CD4-positive, alpha-beta T cell treated with Interleukin-17A for 1 hour (primary cell): Measurements from ENCODE around the gene COPG1.
"Not testable (repeated sequence)": the region's sequence is repeated elsewhere in the genome, so short reads cannot be mapped to it uniquely, and the experiment has no call there.

Experiments used
- DNase-seq: peaks from one replicate; pipeline ENCODE4 v3.0.0-alpha.2; 2020

The COPG1 gene

GRCh38 chr3:129245641-129246306, 3.6 kb upstream of the COPG1 start:
- peak; percentile 88 for DNase-seq

GRCh38 chr3:129246636-129247035, 2.8 kb upstream of the COPG1 start:
- DNase-seq = no peak

GRCh38 chr3:129248286-129248979, 973 bp upstream of the COPG1 start:
- no peak for DNase-seq

- DNase-seq = no peak
These were observed 3.3 kb downstream of the COPG1 start for GRCh38 chr3:129252748-129253147.

DNA sequence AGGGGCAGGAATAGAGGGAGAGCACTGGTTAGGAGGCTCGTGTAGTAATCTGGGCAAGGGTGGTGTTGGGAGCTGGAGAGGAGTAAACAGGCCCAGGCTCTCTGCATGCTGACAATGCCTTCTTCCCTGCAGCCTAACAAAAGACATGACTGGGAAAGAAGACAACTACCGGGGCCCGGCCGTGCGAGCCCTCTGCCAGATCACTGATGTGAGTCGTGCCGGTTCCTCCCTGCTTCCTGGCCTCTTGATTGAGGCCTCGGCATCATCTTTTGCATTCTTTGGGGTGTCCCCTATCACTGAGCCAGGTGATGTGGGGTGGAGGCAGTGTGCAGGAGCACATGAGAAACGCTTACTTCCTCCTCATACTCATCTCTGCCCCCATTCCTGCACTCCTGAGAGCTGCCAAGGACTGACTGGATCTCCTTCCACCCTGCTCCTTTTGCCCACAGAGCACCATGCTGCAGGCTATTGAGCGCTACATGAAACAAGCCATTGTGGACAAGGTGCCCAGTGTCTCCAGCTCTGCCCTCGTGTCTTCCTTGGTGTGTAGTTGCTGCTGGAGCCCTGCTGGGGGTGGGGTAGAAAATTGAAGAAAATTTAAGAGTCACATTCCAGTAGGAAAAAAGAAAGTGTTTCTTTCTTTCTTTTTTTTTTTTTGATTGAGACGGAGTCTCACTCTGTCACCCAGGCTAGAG, 5.3 kb downstream of the COPG1 start:
- no peak for DNase-seq

DNA sequence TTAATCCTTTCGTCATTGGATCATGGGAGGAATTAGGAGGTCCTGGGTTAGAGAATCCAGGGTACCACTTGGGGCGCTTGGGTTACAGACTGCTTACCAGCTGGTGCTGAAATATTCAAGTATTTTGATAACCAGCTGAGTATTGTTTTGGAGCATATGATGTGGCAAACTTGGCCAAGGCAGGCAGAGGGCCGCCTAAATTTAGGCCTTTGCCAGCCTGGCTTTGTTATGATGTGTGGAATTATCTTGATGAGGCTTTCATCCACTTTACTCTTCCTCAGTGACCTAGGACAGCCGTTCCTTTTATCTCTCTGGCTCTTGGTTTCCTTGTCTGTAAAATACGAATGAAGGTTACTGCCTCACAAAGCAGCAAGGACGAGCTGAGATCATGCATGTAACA, 6.9 kb downstream of the COPG1 start:
- DNase-seq = no peak

DNA sequence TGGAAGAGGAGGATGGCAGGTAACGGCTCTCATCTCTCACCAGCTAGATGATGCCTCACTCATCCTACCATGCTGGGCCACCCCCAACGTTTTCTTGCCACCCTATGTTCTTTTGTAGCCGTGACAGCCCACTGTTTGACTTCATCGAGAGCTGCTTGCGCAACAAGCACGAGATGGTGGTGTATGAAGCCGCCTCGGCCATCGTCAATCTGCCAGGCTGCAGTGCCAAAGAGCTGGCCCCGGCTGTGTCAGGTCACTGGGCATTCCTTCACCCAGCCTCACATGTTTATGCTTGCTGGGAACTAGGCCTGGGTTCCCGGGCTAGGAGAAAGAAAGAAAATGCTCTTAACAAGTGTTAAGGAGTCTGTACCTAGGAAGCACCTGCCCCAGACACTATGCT, 8.2 kb downstream of the COPG1 start:
- no peak for DNase-seq

- no peak for DNase-seq
These were observed 10.4 kb downstream of the COPG1 start for GRCh38 chr3:129259612-129260477.

GRCh38 chr3:129260606-129261005, 11.2 kb downstream of the COPG1 start:
- no peak for DNase-seq

DNA sequence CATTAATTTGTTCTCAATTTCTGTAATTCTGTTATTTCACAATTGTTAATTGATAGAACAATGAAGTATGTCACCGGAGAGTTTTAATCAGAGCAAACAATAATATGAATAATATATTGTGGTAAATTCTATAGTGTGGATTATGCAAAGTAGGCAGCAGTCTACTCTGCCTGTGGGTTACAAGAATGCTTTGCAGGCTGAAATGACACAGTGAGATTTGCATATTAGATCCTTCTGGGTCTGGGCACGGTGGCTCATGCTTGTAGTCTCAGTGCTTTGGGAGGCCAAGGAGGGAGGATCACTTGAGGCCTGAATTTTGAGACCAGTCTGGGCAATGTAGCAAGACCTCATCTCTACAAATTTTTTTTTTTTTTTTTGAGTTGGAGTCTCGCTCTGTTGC, 12.5 kb downstream of the COPG1 start:
- no peak for DNase-seq

- no peak for DNase-seq
These were observed 13.9 kb downstream of the COPG1 start for GRCh38 chr3:129263161-129263910.

DNA sequence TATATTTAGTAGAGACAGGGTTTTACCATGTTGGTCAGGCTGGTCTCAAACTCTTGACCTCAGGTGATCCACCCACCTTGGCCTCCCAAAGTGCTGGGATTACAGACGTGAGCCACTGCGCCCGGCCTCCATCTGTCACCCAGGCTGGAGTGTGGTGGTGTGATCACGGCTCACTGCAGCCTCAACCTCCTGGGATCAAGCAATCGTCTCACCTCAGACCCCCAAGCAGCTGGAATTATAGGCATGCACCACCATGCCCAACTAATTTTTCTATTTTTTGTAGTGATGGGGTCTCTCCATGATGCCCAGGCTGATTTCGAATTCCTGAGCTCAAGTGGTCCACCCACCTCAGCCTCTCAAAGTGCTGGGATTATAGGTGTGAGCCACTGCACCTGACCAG, 15.6 kb downstream of the COPG1 start:
- DNase-seq = not testable (repeated sequence)

DNA sequence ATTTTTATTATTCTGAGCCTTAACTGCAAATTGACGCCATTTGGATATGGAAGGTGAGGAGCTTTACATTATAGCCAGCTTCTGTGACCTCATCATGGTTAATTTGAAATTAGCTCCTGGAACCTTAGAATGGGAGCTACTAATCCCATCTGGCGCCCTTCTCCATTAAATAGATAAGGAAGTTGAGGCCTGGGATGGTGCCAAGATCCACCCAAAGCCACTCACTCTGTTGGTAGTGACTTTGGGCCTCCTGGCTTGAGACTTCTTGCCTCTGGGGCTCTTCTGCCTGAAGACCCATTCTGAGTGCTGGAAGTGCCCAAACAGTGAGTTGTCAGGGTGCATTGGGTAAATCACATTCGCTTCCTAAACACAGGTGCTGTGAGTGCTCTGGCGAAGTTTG, 17.2 kb downstream of the COPG1 start:
- DNase-seq = no peak

DNA sequence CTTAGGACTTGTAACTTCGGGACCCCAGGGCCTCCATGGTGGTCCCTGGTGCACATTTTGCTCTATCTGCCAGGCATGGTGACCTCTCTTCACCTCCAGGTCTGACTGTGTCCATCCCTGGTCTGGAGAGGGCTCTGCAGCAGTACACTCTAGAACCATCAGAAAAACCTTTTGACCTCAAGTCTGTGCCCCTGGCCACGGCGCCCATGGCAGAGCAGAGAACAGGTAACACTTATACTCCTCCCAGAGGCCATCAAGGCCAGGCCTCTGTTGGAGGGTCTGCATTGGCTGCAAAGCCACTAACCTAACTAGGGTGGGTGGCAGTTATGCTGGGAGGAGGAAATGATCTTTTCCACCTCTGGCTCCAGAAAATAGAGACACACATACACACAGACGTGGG, 19.0 kb downstream of the COPG1 start:
- DNase-seq = no peak

- DNase-seq = no peak
These were observed 22.3 kb downstream of the COPG1 start for GRCh38 chr3:129271674-129272073.

DNA sequence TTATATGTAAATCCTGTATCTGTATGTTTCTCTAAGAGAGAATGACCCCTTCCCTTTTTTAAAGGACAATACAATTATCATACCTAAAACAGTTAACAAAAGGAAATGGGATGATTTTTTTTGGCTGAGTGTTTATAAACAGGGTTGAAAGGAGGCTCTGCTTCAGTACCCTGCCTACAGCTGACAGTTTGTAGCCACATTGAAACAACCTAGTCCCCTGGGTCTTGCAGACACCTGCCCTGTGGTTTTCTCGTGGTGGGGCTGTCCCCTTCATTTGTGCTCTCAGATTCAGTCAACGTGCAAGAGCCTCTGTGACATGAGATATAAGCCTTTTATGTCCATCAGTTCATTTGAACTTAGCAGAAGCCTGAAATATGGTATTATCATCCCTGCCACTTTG, 27.0 kb downstream of the COPG1 start:
- no peak for DNase-seq

- DNase-seq = peak; percentile 7
These were observed 28.4 kb downstream of the COPG1 start for GRCh38 chr3:129277829-129278271.

- peak; percentile 96 for DNase-seq
These were observed 29.1 kb downstream of the COPG1 start, which contains the start of gene HMCES for GRCh38 chr3:129278439-129278965. Gene HMCES (plus strand): TSS chr3:129278870. CDS start chr3:129279733, 863 bp downstream.

DNA sequence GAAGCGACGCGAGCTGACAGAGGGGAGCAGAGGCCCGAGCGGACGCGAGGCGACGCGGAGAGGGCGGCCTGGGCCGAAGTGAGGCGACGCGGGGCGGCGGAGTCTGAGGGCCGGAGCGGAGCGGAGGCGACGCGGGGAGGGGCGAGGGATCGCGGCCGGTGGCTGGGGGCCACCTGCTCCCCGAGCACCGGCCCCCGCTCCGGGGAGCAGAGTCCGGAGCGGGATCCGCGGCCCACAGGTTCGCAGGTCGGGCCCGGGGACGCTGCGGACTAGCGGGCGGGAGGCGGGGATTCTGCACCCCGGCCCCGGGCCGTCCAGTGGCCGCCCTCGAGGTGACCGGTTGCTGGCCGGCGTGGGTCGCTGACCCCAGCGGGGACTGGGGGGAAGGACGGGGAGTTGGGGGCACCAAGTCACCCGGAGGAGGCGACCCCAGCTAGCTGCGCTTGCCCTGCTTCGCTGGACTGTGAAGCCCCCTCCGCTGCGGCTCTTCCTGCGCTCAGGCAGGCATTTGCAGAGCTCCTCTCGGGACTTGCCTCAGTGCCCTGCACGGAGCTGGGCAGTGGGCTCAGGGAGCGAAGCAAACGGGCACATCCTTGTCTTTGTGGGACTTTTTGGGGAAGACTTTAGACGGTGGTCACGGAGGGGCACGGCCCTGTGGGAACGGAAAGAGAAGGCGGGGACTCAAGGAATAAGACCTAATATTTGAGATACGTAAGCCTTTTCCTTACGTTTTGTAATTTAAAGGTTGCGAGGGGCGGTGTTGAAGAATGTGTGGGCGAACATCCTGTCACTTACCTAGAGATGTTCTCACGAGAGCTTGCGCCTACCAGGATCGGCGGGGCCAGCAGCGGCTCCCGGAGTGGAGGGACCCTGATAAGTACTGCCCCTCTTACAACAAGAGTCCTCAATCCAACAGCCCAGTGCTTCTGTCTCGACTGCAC, 29.8 kb downstream of the COPG1 start:
- peak; percentile 72 for DNase-seq

DNA sequence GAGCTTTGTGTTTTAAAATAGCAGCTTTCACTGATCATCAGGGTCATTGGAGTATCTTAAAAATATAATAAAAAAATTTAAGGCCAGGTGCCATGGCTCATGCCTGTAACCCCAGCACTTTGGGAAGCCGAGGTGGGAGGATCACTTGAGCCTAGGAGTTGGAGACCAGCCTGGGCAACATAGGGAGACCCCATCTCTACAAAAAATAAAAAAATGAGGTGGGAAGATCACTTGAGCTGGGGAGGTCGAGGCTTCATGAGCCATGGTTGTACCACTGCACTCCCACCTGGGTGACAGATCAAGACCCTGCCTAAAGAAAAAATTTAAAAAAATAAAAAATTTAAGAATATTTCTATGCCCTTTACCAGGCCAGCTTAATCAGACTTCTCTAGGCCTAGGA, 30.8 kb downstream of the COPG1 start:
- DNase-seq = no peak

DNA sequence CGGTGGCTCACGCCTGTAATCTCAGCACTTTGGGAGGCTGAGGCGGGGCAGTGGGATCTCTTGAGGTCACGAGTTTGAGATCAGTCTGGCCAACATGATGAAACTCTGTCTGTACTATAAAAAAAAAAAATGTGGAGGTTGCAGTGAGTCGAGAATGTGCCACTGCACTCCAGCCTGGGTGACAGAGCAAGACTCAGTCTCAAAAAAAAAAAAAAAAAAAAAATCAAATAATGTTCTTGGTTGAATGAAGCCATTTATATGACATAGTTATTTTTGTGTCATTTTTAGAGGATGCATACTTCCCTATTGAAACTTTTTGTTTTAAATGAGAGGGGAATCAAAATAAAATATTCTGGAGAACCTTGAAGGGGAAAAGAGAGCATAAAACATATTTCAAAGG, 32.3 kb downstream of the COPG1 start:
- no peak for DNase-seq
